A549 (cell line): Measurements from ENCODE around the gene EDNRA.

Experiments used
- EP300 ChIP-seq, 2 experiments: fragments of >200 bp; sonication (Bioruptor Twin); formaldehyde crosslinking; IDR thresholded peaks; 2 replicates in 1 of 2; 3 replicates in 1 of 2; pipeline ENCODE4 v1.6.1; 2016 to 2017
- JUN ChIP-seq, 2 experiments: fragments of >200 bp; sonication (Bioruptor Twin); formaldehyde crosslinking; IDR thresholded peaks; 2 replicates in 1 of 2; 3 replicates in 1 of 2; pipeline ENCODE4 v1.6.1; 2016 to 2017
- POLR2A ChIP-seq: IDR thresholded peaks from 2 replicates; pipeline ENCODE4 v1.6.1; 2012; ENCODE audit warnings: mild to moderate bottlenecking, low read length
- TF ChIP-seq, protein P1 (sequence below): fragments of >200 bp; sonication (Bioruptor Twin); formaldehyde crosslinking; IDR thresholded peaks from 3 replicates; pipeline ENCODE4 v1.5.1; 2016
- TF ChIP-seq, protein P2 (sequence below): IDR thresholded peaks from 2 replicates; pipeline ENCODE4 v1.6.1; 2012

DNA sequence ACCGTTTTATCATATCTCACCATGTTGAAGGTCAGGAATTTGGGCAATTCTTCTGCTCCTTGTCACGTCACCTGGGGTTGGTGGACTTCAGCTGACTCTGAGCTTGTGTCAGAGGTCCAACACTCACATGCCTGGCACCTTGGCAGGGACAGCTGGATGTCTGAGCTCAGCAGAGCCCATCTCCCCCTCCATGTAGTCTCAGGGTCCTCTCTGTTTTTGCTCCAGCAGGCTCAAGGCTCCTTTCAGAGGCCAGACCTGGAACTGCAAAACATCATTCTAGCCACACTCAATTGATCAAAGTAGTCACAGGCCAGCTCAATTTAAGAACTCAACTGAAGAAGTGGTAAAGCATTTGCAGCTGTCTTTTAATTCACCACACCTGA is 45.4 kb downstream of the EDNRA start:
- TF ChIP-seq, protein P1, sequence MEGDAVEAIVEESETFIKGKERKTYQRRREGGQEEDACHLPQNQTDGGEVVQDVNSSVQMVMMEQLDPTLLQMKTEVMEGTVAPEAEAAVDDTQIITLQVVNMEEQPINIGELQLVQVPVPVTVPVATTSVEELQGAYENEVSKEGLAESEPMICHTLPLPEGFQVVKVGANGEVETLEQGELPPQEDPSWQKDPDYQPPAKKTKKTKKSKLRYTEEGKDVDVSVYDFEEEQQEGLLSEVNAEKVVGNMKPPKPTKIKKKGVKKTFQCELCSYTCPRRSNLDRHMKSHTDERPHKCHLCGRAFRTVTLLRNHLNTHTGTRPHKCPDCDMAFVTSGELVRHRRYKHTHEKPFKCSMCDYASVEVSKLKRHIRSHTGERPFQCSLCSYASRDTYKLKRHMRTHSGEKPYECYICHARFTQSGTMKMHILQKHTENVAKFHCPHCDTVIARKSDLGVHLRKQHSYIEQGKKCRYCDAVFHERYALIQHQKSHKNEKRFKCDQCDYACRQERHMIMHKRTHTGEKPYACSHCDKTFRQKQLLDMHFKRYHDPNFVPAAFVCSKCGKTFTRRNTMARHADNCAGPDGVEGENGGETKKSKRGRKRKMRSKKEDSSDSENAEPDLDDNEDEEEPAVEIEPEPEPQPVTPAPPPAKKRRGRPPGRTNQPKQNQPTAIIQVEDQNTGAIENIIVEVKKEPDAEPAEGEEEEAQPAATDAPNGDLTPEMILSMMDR = no peak
- no peak for TF ChIP-seq EP300 (IDR thresholded peaks at IDR 0.05)
- no peak for TF ChIP-seq POLR2A
- TF ChIP-seq, protein P2, sequence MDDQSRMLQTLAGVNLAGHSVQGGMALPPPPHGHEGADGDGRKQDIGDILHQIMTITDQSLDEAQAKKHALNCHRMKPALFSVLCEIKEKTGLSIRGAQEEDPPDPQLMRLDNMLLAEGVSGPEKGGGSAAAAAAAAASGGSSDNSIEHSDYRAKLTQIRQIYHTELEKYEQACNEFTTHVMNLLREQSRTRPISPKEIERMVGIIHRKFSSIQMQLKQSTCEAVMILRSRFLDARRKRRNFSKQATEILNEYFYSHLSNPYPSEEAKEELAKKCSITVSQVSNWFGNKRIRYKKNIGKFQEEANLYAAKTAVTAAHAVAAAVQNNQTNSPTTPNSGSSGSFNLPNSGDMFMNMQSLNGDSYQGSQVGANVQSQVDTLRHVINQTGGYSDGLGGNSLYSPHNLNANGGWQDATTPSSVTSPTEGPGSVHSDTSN = no peak
- TF ChIP-seq JUN (IDR thresholded peaks at IDR 0.05) = no peak
